ENCODE results near the gene ANO5.

ANO5 gene

DNA sequence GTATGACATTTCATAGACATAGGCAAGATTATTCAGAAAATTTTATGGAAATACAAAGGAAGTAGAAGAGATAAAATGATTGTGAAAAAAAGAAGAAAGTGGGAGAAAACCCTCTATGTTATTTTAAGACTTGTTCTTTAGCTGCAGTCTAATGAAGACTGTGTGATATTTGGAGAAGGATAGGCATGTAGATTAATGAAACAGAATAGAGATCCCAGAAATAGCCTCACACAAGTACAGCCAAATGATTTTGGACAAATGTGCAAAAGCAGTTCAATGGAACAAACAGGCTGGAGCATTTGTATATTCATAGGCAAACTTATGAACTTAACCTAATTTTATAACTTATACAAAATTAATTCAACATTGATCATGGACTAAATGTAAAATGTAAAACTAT lies 14.3 kb downstream of the ANO5 start:
- H3K36me3 ChIP-seq (ENCODE audit: control insufficient read depth, insufficient read depth, low read length, severe bottlenecking) = no peaks in the 10 kb centered on the region
- no peaks in the 10 kb centered on the region for H3K9me3 ChIP-seq (ENCODE audit: control insufficient read depth, low read length)
- H3K4me1 ChIP-seq (ENCODE audit: control insufficient read depth, insufficient read depth, low read length) = no peaks in the 10 kb centered on the region
- DNase-seq (ENCODE audit: low read depth) = no peak
- H3K4me3 ChIP-seq (ENCODE audit: low read length) = no peak overlapping the region
- no peaks in the 10 kb centered on the region for H3K27me3 ChIP-seq (replicated peaks; ENCODE audit: control insufficient read depth, insufficient read depth, low read length)
- no peak overlapping the region for H3K9ac ChIP-seq (ENCODE audit: low read length)

DNA sequence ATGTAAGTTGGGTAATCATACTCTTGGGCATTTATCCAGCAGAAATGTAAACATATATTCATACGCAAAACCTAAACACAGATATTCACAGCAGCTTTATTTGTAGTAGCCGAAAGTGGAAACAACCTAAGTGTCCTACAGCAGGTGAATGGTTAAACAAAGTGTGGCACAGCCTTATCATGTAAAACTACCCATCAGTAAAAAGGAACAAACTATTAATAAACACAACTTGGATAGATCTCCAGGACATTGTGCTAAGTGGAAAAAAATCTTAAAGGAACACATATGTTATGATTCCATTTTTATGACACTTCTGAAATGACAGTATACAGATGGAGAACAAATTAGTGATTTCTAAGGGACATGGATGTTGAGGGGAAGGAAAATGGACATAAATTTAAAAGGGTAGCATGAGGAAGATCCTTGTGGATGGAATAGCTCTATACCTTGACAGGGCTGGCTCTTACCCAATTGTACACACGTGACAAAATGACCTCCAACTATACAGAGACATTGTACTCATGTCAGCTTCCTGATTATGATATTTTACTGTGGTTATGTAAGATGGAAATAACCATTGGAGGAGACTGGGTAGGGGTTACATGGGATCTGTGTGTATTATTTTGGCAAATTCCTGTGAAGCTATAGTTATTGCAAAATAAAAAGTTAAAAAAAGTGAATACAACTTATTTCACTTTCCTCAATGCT lies 15.4 kb downstream of the ANO5 start:
- no peak overlapping the region for H3K4me3 ChIP-seq (ENCODE audit: low read length)
- H3K9me3 ChIP-seq (ENCODE audit: control insufficient read depth, low read length) = no peaks in the 10 kb centered on the region
- no peaks in the 10 kb centered on the region for H3K27me3 ChIP-seq (replicated peaks; ENCODE audit: control insufficient read depth, insufficient read depth, low read length)
- H3K9ac ChIP-seq (ENCODE audit: low read length) = no peak overlapping the region
- H3K4me1 ChIP-seq (ENCODE audit: control insufficient read depth, insufficient read depth, low read length) = no peaks in the 10 kb centered on the region
- H3K36me3 ChIP-seq (ENCODE audit: control insufficient read depth, insufficient read depth, low read length, severe bottlenecking) = no peaks in the 10 kb centered on the region
- DNase-seq (ENCODE audit: low read depth) = no peak

DNA sequence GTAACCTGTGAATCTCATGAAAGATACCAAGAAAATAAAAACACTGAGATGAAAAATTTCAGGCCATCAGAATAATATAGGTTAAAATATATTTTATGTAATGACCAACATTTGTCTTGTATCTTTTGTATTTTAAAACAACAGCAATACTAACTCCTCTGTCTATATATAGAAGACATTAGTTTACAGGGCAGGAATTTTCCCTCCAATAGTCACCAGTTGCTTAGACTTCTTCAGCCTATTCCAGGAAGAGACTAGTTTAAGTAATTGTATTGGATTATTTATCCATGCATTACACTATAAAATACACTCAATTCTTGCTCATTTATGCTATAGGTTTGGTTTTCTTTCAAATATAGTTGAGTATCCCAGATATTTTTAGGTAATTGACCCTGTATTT lies 24.1 kb downstream of the ANO5 start:
- Histone ChIP-seq H3K9ac (ENCODE audit: low read length) (no peak overlapping the region), H3K4me1 (ENCODE audit: control insufficient read depth, insufficient read depth, low read length) (no peaks in the 10 kb centered on the region), H3K9me3 (ENCODE audit: control insufficient read depth, low read length) (no peaks in the 10 kb centered on the region), H3K4me3 (ENCODE audit: low read length) (no peak overlapping the region), H3K27me3 (replicated peaks; ENCODE audit: control insufficient read depth, insufficient read depth, low read length) (no peaks in the 10 kb centered on the region), H3K36me3 (ENCODE audit: control insufficient read depth, insufficient read depth, low read length, severe bottlenecking) (no peaks in the 10 kb centered on the region)
- DNase-seq (ENCODE audit: low read depth) = no peak

DNA sequence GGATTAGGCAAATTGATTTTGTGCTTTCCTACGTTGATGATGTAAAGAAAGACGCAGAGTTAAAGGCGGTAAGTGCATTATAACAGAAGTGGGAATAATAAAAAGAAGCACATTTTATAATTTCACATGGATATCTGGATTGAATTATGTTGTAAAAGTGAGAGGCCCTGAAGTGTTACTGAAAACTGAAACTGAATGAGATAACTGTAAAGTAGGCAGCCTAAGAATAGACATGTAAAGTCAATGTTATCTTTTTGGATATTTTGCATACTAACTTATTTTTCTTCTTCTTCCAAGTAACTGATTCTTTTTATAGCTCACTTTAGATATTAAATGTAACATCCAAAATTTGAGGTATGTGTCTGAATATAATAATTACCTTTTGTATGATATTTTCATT lies 28.3 kb downstream of the ANO5 start:
- Histone ChIP-seq H3K9ac (ENCODE audit: low read length) (no peak overlapping the region), H3K36me3 (ENCODE audit: control insufficient read depth, insufficient read depth, low read length, severe bottlenecking) (no peaks in the 10 kb centered on the region), H3K27me3 (replicated peaks; ENCODE audit: control insufficient read depth, insufficient read depth, low read length) (no peaks in the 10 kb centered on the region), H3K9me3 (ENCODE audit: control insufficient read depth, low read length) (no peaks in the 10 kb centered on the region), H3K4me3 (ENCODE audit: low read length) (no peak overlapping the region), H3K4me1 (ENCODE audit: control insufficient read depth, insufficient read depth, low read length) (no peaks in the 10 kb centered on the region)
- no peak for DNase-seq (ENCODE audit: low read depth)

DNA sequence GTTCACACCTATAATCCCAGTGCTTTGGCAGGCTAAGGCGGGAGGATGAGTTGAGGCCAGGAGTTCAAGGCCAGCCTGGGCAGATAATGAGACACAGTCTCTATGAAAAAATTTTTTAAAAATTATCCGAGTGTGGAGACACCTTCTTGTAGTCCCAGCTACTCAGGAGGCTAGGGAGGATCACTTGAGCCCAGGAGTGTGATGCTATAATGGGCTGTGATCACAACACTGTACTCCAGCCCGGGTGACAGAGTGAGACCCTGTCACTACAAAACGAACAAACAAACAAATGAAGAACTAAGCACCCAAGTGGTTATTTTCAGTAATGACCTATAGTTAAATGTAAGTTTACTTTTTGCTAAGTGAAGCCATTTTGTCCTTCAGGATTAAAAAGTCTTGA lies 32.3 kb downstream of the ANO5 start:
- H3K9ac ChIP-seq (ENCODE audit: low read length) = no peak overlapping the region
- H3K36me3 ChIP-seq (ENCODE audit: control insufficient read depth, insufficient read depth, low read length, severe bottlenecking) = no peaks in the 10 kb centered on the region
- no peak overlapping the region for H3K4me3 ChIP-seq (ENCODE audit: low read length)
- no peak for DNase-seq (ENCODE audit: low read depth)
- no peaks in the 10 kb centered on the region for H3K4me1 ChIP-seq (ENCODE audit: control insufficient read depth, insufficient read depth, low read length)
- H3K9me3 ChIP-seq (ENCODE audit: control insufficient read depth, low read length) = no peaks in the 10 kb centered on the region
- H3K27me3 ChIP-seq (replicated peaks; ENCODE audit: control insufficient read depth, insufficient read depth, low read length) = no peaks in the 10 kb centered on the region

DNA sequence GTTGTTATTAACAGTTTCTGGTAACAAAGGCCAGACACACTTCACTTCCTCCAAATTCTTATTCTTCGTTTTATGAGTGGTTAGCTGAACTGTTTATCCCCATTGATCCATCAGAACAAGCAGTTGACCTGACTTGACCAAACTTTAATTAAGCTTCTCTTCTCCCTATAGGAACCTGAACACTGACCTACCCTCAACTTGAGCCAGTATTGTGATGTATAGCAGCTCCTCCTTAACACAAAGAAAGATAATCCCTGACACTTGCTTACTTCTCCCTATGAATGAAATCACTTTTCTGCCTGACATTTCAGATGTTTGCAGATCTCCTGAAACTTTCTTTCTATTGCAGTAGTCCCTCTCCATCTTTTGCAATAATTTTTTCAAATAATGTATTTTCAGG lies 41.9 kb downstream of the ANO5 start:
- H3K9me3 ChIP-seq (ENCODE audit: control insufficient read depth, low read length) = no peaks in the 10 kb centered on the region
- no peak for DNase-seq (ENCODE audit: low read depth)
- no peaks in the 10 kb centered on the region for H3K4me1 ChIP-seq (ENCODE audit: control insufficient read depth, insufficient read depth, low read length)
- no peaks in the 10 kb centered on the region for H3K36me3 ChIP-seq (ENCODE audit: control insufficient read depth, insufficient read depth, low read length, severe bottlenecking)
- no peak overlapping the region for H3K4me3 ChIP-seq (ENCODE audit: low read length)
- peaks cover 4% of the 10 kb centered on the region for H3K27me3 ChIP-seq (replicated peaks; ENCODE audit: control insufficient read depth, insufficient read depth, low read length)
- no peak overlapping the region for H3K9ac ChIP-seq (ENCODE audit: low read length)

DNA sequence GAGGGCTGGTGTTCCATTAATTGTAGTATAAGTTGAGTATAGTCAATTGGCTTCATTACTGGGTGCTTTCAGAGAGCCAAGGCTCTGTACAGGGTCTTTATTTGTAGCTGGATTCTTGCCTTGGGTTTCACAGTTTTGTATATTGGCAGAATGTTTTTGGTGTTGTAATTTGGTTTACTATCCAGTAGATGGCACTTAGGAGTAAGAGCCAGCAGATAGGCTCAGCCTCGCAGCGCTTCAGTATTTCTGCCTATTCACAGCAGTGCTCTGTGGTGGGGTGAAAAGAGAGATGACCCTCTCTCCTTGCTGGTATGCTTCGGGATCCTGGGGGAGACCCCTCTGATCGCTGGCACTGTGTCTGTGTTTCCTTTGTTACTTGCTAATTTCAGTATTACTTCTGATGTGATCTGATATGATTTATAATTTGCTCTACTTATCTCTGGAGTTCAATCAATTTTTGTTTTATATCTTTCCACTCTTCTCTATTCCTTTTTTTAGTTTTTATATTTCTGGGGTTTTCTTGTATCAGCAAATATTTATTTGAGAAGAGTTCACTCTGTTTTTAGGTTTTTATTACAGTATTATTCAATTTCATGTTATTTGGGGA lies 52.2 kb downstream of the ANO5 start:
- peak; percentile 75 for DNase-seq (ENCODE audit: low read depth)
- no peaks in the 10 kb centered on the region for H3K9me3 ChIP-seq (ENCODE audit: control insufficient read depth, low read length)

DNA sequence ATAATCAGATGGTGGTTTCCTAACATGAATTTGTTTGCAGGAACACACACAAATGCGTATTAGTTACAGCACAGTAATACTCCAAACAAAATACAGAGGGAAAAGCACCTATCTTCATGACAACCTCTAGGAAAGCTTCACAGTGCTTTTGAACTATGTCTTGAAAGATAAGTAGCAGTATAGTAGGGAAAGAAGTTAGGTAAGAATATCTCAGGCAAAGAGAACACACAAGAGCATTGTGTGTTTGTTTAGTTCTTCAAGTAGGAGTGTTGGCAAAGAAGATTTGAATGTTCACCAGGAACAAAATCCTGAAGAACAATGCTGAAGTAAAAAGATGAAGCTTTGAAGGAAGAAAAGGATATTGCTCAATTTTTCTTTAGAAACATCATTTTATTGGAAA lies 54.1 kb downstream of the ANO5 start:
- Histone ChIP-seq H3K27me3 (replicated peaks; ENCODE audit: control insufficient read depth, insufficient read depth, low read length) (peaks cover 33% of the 10 kb centered on the region), H3K4me1 (ENCODE audit: control insufficient read depth, insufficient read depth, low read length) (no peaks in the 10 kb centered on the region), H3K9ac (ENCODE audit: low read length) (no peak overlapping the region), H3K36me3 (ENCODE audit: control insufficient read depth, insufficient read depth, low read length, severe bottlenecking) (no peaks in the 10 kb centered on the region), H3K9me3 (ENCODE audit: control insufficient read depth, low read length) (no peaks in the 10 kb centered on the region), H3K4me3 (ENCODE audit: low read length) (no peak overlapping the region)
- no peak for DNase-seq (ENCODE audit: low read depth)

More for the DNA sequence above, 52.2 kb downstream of the ANO5 start:
- H3K4me3 ChIP-seq (ENCODE audit: low read length) = no peak overlapping the region
- peaks cover 25% of the 10 kb centered on the region for H3K27me3 ChIP-seq (replicated peaks; ENCODE audit: control insufficient read depth, insufficient read depth, low read length)
- H3K36me3 ChIP-seq (ENCODE audit: control insufficient read depth, insufficient read depth, low read length, severe bottlenecking) = no peaks in the 10 kb centered on the region
- no peaks in the 10 kb centered on the region for H3K4me1 ChIP-seq (ENCODE audit: control insufficient read depth, insufficient read depth, low read length)
- no peak overlapping the region for H3K9ac ChIP-seq (ENCODE audit: low read length)

DNA sequence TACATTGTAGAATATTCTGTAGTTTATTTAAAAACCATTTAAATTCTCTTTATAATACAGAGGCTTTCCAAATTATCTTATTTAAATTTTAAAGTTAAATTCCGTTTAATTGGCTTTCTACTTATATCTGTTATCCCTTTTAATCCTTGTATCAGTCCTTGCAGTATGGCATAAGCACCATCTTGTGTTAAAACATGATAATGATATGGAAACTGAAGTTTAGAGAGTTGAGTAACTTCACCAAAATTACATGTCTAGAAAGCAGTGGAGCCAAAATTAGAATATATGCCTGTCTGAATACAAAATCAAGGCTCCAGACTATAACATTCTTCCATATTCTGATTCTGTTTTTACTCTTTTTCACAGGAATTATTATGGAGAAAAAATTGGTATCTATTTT lies 57.0 kb downstream of the ANO5 start:
- Histone ChIP-seq H3K9me3 (ENCODE audit: control insufficient read depth, low read length) (no peaks in the 10 kb centered on the region), H3K4me3 (ENCODE audit: low read length) (no peak overlapping the region), H3K27me3 (replicated peaks; ENCODE audit: control insufficient read depth, insufficient read depth, low read length) (peaks cover 25% of the 10 kb centered on the region), H3K4me1 (ENCODE audit: control insufficient read depth, insufficient read depth, low read length) (no peaks in the 10 kb centered on the region), H3K36me3 (ENCODE audit: control insufficient read depth, insufficient read depth, low read length, severe bottlenecking) (no peaks in the 10 kb centered on the region), H3K9ac (ENCODE audit: low read length) (no peak overlapping the region)
- no peak for DNase-seq (ENCODE audit: low read depth)

DNA sequence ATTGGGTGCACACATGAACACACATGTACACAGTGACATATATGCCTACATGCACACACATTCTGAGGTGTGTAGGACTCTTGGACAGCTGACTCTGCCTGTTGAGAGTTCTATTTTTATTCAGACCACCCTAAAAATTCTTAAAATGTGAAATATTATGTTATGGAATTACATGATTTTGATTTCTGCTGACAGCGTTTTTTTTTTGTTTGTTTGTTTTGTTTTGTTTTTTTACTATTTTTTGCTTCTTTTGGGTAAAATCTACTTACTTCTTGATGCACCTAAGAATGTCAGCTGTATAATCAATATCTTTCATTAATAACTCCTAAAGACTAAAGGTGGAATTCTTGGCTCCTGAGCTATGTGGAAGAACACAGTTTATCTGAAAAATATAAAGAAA lies 64.0 kb downstream of the ANO5 start:
- H3K9ac ChIP-seq (ENCODE audit: low read length) = no peak overlapping the region
- H3K4me1 ChIP-seq (ENCODE audit: control insufficient read depth, insufficient read depth, low read length) = no peaks in the 10 kb centered on the region
- DNase-seq (ENCODE audit: low read depth) = no peak
- no peaks in the 10 kb centered on the region for H3K36me3 ChIP-seq (ENCODE audit: control insufficient read depth, insufficient read depth, low read length, severe bottlenecking)
- no peak overlapping the region for H3K4me3 ChIP-seq (ENCODE audit: low read length)
- no peaks in the 10 kb centered on the region for H3K9me3 ChIP-seq (ENCODE audit: control insufficient read depth, low read length)
- peaks cover 3% of the 10 kb centered on the region for H3K27me3 ChIP-seq (replicated peaks; ENCODE audit: control insufficient read depth, insufficient read depth, low read length)

DNA sequence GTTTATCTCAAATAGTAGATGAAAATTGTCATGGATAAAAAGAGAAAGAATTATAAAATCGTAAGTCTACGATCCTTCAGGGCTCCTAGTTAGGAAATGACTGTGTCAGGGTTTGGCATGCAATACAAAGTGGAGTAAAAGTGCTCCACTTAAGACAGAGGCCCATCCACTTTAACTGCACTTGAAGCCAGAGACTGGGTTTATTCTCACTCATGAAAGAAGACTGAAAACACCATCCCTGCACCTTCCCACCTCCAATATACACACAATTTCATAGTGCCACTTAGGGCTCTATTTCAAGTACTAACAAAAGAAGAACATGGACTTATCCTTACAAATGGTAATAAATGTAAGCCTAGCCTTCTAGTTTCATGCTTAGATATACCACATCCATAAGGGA lies 70.7 kb downstream of the ANO5 start:
- Histone ChIP-seq H3K9ac (ENCODE audit: low read length) (no peak overlapping the region), H3K36me3 (ENCODE audit: control insufficient read depth, insufficient read depth, low read length, severe bottlenecking) (no peaks in the 10 kb centered on the region), H3K9me3 (ENCODE audit: control insufficient read depth, low read length) (no peaks in the 10 kb centered on the region), H3K27me3 (replicated peaks; ENCODE audit: control insufficient read depth, insufficient read depth, low read length) (no peaks in the 10 kb centered on the region), H3K4me3 (ENCODE audit: low read length) (no peak overlapping the region), H3K4me1 (ENCODE audit: control insufficient read depth, insufficient read depth, low read length) (no peaks in the 10 kb centered on the region)
- DNase-seq (ENCODE audit: low read depth) = no peak
